Stimulated activated CD4-positive, alpha-beta T cell treated with anti-CD3 and anti-CD28 coated beads, Interleukin-4, amount 100 ng/mL, for 24 hours (primary cell): ENCODE measurements around the gene COL4A2.
A peak's percentile ranks its signal among the peaks of the same experiment; 100 is the strongest.
"Not testable (repeated sequence)": the region's sequence is repeated elsewhere in the genome, so short reads cannot be mapped to it uniquely, and the experiment has no call there.

ENCODE experiments used
- DNase-seq: peaks from one replicate; pipeline ENCODE4 v3.0.0-alpha.2; 2020

COL4A2 gene

GRCh38 chr13:110445722-110446574 is 138.9 kb downstream of the COL4A2 start:
- DNase-seq, result no peak

- no peak for DNase-seq
Measured at GRCh38 chr13:110446575-110446890, 139.4 kb downstream of the COL4A2 start.

GRCh38 chr13:110447058-110447511 is 140.0 kb downstream of the COL4A2 start:
- no peak for DNase-seq

- DNase-seq, result no peak
Measured at GRCh38 chr13:110447801-110448200, 140.7 kb downstream of the COL4A2 start.

GRCh38 chr13:110448230-110448629 is 141.1 kb downstream of the COL4A2 start:
- no peak for DNase-seq

- no peak for DNase-seq
Measured at GRCh38 chr13:110448677-110449076, 141.6 kb downstream of the COL4A2 start.

- DNase-seq, result no peak
Measured at GRCh38 chr13:110449219-110450015, 142.3 kb downstream of the COL4A2 start.

- no peak for DNase-seq
Measured at GRCh38 chr13:110450016-110450900, 143.2 kb downstream of the COL4A2 start.

GRCh38 chr13:110450941-110451730 is 144.1 kb downstream of the COL4A2 start:
- no peak for DNase-seq

- DNase-seq, result not testable (repeated sequence)
Measured at GRCh38 chr13:110453091-110453490, 146.0 kb downstream of the COL4A2 start.

GRCh38 chr13:110453797-110454196 is 146.7 kb downstream of the COL4A2 start:
- DNase-seq, result no peak

GRCh38 chr13:110454227-110454859 is 147.3 kb downstream of the COL4A2 start:
- no peak for DNase-seq

- no peak for DNase-seq
Measured at GRCh38 chr13:110454956-110455355, 147.9 kb downstream of the COL4A2 start.

- no peak for DNase-seq
Measured at GRCh38 chr13:110455444-110455843, 148.4 kb downstream of the COL4A2 start.

GRCh38 chr13:110455941-110456340 is 148.9 kb downstream of the COL4A2 start:
- peak; percentile 65 for DNase-seq

- DNase-seq, result no peak
Measured at GRCh38 chr13:110456550-110456949, 149.5 kb downstream of the COL4A2 start.

- no peak for DNase-seq
Measured at GRCh38 chr13:110457361-110457760, 150.3 kb downstream of the COL4A2 start.

- no peak for DNase-seq
Measured at GRCh38 chr13:110458017-110458416, 150.9 kb downstream of the COL4A2 start.

- DNase-seq, result no peak
Measured at GRCh38 chr13:110458594-110459365, 151.7 kb downstream of the COL4A2 start.

GRCh38 chr13:110462091-110462490 is 155.0 kb downstream of the COL4A2 start:
- no peak for DNase-seq

- no peak for DNase-seq
Measured at GRCh38 chr13:110463156-110463555, 156.1 kb downstream of the COL4A2 start.
